ENCODE results near the gene AP4M1.

DNA sequence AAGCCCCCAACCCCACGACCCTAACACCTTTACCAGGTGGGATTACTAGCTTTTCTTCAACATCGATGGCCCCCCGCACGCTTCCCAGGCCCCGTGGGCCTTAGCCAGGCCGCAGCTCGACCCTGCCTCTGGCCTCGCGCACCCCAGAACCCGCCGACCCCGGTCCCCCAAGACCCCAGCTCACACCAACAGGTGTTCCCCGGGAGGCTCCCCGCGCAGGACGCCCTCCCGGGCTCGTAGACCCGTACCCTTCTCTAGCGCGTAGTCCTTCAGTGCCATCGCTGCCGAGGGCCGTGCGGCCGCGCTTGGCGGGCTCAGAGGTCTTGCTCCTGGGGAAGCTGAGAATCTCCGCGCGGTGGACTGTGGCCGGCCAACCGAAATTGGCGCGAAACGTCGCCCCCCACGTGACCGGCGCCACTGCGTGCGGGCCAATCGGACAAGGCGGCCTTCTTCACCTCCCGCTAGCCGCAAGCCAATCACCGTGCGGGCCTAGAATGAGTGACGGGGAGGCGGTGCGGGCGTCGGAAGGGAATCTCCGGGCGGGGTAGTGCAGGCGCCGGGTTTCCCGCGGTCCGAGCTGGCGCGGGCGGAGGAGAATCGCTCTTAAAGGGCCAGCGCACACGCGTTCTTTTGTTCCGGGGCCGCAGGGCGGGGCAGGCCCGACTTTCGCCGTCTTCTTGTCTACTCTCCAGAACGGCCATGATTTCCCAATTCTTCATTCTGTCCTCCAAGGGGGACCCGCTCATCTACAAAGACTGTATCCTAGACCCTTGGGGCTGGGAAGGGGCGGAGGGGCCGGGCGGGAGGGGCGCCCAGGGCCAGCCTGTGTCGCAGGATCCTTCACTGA lies at the start of gene AP4M1, which contains the start of gene MCM7:
- TF ChIP-seq, protein P1, sequence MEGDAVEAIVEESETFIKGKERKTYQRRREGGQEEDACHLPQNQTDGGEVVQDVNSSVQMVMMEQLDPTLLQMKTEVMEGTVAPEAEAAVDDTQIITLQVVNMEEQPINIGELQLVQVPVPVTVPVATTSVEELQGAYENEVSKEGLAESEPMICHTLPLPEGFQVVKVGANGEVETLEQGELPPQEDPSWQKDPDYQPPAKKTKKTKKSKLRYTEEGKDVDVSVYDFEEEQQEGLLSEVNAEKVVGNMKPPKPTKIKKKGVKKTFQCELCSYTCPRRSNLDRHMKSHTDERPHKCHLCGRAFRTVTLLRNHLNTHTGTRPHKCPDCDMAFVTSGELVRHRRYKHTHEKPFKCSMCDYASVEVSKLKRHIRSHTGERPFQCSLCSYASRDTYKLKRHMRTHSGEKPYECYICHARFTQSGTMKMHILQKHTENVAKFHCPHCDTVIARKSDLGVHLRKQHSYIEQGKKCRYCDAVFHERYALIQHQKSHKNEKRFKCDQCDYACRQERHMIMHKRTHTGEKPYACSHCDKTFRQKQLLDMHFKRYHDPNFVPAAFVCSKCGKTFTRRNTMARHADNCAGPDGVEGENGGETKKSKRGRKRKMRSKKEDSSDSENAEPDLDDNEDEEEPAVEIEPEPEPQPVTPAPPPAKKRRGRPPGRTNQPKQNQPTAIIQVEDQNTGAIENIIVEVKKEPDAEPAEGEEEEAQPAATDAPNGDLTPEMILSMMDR (IDR thresholded peaks at IDR 0.05) = no peak
- no peak for TF ChIP-seq ZFX (IDR thresholded peaks at IDR 0.05; ENCODE audit: borderline replicate concordance)
